ENCODE data around the gene OLA1.

GRCh38 chr2:174026122-174026845 lies 222.0 kb downstream of the OLA1 start:
- TF ChIP-seq, protein P1, sequence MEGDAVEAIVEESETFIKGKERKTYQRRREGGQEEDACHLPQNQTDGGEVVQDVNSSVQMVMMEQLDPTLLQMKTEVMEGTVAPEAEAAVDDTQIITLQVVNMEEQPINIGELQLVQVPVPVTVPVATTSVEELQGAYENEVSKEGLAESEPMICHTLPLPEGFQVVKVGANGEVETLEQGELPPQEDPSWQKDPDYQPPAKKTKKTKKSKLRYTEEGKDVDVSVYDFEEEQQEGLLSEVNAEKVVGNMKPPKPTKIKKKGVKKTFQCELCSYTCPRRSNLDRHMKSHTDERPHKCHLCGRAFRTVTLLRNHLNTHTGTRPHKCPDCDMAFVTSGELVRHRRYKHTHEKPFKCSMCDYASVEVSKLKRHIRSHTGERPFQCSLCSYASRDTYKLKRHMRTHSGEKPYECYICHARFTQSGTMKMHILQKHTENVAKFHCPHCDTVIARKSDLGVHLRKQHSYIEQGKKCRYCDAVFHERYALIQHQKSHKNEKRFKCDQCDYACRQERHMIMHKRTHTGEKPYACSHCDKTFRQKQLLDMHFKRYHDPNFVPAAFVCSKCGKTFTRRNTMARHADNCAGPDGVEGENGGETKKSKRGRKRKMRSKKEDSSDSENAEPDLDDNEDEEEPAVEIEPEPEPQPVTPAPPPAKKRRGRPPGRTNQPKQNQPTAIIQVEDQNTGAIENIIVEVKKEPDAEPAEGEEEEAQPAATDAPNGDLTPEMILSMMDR (IDR thresholded peaks at IDR 0.05): no peak
- TF ChIP-seq EP300 (IDR thresholded peaks at IDR 0.05): no peak
- TF ChIP-seq POLR2A (IDR thresholded peaks at IDR 0.05): no peak
- TF ChIP-seq POLR2AphosphoS5 (IDR thresholded peaks at IDR 0.05): no peak

All from sigmoid colon (tissue), 4 donors.